Activated CD8-positive, alpha-beta memory T cell treated with anti-CD3 and anti-CD28 coated beads, Interleukin-2, amount 50 U/mL, for 1 hour (primary cell): ENCODE measurements around the gene TRIM27.
"Not testable (repeated sequence)": the region's sequence is repeated elsewhere in the genome, so short reads cannot be mapped to it uniquely, and the experiment has no call there.

Source experiments
- DNase-seq: peaks from one replicate; pipeline ENCODE4 v3.0.0-alpha.2; 2020; ENCODE audit errors: extremely low read depth

Gene TRIM27, protein sequence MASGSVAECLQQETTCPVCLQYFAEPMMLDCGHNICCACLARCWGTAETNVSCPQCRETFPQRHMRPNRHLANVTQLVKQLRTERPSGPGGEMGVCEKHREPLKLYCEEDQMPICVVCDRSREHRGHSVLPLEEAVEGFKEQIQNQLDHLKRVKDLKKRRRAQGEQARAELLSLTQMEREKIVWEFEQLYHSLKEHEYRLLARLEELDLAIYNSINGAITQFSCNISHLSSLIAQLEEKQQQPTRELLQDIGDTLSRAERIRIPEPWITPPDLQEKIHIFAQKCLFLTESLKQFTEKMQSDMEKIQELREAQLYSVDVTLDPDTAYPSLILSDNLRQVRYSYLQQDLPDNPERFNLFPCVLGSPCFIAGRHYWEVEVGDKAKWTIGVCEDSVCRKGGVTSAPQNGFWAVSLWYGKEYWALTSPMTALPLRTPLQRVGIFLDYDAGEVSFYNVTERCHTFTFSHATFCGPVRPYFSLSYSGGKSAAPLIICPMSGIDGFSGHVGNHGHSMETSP

DNA sequence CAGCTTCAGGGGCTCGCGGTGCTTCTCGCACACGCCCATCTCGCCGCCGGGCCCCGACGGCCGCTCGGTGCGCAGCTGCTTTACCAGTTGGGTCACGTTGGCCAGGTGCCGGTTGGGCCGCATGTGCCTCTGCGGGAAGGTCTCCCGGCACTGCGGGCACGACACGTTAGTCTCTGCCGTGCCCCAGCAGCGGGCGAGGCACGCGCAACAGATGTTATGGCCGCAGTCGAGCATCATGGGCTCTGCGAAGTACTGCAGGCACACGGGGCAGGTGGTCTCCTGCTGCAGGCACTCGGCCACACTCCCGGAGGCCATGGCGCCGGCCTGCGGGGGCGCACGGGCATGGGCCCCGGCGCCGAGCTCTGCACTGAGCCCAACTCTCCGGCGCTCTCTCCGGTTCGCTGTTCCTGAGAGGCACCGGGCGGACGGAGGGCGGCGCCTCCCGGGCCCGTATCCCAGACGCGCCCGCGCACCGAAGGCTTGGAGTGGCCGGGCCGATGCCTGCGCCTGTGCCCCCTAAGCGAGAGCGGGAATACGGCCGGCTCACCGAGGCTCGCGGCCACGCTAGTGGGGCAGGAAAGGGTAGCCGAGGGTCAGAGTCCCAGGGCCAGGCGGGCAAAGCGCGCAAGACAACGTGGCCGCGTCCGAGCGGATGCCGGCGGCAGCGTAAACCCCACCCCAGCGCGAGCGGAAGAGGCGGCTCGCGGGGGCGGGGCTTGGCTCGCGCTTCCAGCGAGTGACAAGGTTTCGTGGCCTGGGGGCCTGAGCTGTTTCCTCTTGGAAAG lies at the start of gene TRIM27:
TRIM27 (minus strand) TSS at position 668 of the 785 bp plus-strand sequence; CDS start at position 315, 353 bp downstream.
- no peak for DNase-seq

DNA sequence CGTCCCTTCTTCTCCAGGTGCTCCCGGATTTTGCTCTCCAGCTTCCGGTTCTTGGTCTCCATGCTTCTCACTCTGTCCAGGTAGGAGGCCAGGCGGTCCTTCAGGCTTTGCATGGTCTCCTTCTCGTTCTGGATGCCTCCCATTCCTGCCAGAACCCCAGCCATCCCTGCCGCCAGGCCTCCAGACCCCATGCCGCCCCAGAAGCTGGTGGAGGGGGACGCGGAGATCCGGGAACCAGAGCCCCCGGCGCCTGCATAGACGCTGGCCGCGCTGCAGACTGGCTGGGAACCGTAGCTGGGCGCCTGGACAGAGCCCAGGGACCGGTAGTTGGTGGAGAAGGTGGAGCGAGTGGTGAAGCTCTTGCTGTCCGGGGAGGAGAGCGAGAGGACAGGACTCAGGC lies 46.3 kb upstream of the TRIM27 start:
- not testable (repeated sequence) for DNase-seq

DNA sequence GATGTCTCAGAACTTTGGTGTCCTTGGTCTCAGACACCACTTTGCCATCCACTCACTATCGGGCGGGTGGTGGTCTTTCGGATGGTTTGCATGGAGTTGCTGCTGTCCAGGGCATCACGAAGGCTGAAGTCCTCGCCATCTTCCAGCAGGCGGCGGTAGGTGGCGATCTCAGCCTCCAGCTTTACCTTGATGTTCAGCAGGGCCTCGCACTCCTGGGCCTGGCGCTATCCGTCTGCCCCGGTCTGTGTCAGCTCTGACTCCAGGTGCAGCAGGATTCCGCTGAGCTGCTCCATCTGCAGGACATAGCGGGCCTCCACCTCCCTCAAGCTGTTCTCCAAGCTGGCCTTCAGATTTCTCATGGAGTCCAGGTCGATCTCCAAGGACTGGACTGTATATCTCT lies 45.3 kb upstream of the TRIM27 start:
- DNase-seq, result no peak

DNA sequence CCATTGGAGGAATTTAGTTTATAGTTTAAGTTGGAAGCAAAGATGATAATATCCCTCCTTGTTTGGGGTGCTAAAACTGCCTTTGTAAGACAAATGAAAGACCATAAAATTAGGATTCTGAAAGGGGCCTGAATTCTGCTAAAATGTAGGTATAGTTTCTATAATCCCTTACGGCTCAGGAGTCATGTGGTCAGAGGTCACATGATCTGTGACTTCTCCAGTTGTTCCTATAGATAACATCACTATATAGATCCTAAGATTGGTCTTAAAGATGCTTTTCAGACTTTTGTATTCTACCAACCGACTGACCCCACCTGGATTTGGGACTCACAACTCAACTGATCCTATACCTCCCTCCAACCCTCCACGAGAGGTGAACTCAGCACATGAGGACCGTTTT lies 44.7 kb upstream of the TRIM27 start:
- DNase-seq, result no peak

DNA sequence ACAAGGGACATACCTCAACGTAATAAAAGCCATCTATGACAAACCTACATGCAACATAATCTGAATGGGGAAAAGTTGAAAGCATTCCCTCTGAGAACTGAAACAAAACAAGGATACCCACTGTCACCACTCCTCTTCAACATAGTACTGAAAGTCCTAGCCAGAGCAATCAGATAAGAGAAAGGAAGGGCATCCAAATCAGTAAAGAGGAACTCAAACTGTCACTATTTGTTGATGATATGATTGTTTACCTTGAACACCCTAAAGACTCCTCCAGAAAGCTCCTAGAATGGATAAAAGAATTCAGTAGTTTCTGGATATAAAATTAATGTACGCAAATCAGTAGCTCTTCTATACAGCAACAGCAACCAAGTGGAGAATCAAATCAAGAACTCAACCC lies 41.9 kb upstream of the TRIM27 start:
- DNase-seq, result no peak

DNA sequence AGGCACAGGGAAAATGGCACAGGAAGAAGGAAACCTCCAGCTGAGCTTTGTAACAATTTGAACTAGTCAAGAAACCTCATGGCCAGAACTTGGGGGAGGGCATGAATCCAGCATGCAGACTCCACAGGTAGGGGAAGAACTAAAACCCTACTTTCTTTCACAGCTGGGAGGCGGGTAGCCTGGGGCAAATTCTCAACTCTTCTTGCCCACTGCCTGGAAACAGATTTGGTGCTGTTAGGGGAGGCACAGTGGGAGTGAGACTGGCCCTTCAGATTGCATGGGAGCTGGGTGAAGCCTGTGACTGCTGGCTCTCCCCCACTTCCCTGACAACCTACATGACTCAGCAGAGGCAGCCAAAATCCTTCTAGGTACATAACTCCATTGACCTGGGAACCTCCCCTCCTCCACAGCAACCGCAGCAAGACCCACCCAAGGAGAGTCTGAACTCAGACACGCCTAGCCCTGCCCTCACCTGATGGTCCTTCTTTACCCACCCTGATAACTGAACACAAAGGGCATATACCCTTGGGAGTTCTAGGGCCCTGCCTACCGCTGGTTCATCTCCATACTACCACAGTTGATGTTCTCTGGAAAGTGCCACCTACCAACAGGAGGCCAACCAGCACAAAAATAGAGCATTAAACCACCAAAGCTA lies 37.2 kb upstream of the TRIM27 start:
- no peak for DNase-seq

DNA sequence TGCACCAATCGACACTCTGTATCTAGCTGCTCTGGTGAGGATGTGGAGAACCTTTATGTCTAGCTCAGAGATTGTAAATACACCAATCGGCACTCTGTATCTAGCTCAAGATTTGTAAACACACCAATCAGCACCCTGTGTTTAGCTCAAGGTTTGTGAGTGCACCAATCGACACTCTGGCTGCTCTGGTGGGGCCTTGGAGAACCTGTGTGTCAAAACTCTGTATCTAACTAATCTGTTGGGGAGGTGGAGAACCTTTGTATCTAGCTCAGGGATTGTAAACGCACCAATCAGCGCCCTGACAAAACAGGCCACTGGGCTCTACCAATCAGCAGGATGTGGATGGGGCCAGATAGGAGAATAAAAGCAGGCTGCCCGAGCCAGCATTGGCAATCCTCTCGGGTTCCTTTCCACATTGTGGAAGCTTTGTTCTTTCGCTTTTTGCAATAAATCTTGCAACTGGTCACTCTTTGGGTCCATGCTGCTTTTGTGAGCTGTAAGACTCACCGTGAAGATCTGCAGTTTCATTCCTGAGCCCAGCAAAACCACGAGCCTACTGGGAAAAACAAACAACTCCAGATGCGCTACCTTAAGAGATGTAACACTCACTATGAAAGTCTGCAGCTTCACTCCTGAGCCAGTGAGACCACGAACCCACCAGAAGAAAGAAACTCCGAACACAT lies 34.9 kb upstream of the TRIM27 start:
- DNase-seq, result not testable (repeated sequence)

DNA sequence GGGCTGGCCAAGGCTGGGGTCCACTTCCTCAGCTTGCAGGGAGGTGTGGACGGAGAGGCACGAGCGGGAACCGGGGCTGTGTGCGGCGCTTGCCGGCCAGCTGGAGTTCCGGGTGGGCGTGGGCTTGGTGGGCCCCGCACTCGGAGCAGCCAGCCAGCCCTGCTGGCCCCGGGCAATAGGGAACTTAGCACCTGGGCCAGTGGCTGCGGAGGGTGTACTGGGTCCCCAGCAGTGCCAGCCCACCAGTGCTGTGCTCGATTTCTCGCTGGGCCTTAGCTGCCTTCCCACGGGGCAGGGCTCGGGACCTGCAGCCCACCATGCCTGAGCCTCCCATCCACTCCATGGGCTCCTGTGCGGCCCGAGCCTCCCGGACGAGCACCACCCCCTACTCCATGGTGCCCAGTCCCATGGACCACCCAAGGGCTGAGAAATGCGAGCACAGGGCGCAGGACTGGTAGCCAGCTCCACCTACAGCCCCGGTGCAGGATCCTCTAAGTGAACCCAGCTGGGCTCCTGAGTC lies 34.1 kb upstream of the TRIM27 start:
- not testable (repeated sequence) for DNase-seq

DNA sequence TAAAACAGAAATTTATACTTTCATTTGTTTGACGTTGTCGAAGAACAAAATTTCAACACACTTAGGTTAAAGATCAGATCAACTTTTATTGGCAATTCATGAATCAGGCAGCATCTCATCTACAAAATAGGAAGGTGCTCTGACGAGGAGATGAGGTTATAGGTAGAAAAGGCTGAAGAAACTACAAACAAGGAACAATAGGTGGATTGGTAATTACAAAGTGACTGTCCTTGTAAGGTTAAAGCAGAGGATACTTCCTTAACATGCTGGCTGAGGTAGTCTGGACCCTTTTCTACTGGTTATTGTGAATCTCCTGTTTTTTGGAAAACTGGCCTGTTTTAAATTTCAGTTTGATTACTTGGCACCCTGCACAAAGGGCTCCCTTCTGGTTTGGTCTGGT lies 32.5 kb upstream of the TRIM27 start:
- no peak for DNase-seq

DNA sequence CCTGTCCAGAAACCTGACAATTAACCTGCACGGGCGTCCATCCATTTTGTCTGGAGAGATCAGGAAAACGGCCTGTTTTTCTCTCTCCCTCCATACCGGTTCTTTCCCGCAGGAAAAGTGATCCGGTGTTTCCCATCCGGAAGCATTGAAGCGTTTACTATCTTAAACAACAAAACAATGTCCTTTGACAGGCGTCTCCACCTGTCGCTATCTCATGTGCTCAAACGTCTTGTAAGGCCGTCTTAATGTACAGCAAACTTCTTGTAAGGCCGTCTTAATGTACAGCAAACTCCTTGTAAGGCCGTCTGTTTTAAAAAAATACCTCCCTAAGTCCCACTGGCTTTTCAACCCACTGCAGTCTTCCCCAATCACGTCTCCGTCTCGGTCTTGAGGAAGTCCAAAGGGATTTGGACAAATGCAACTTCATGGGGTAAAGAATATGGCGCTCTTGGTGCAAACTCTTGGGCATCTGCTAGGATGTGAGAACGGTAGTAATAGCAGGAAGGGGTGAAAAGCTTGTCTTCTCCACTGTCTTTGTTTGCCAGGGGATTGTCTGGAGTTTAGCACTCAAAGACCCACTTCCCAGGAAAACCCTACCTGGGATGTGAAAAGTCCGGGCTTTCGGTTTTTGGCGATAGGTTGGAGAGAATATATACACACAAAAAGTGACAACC lies 29.9 kb upstream of the TRIM27 start:
- DNase-seq, result no peak

DNA sequence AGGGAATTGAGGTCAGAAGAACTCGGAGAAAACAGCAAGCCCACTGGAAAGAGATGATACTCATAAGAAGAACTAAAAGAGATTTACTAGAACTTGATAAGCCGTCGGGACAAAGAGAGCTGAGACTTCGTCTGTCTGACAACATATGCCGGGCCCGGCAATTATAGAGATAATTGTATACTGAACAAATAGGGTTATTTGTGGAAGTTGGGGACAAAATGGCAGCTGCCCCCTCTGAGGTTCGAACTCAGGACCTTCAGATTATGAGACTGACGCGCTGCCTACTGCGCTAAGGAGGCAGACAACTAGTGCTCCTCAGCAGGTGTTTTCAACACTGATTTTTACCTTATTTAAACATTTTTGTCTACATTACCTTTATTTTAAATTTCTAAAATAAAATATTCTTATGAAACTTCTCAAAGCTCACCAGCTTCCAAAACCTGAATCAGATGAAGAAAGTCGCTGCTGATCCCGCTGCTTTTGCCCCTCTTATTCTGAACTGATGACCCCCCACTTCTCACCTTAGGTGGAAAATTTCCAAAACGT lies 29.3 kb upstream of the TRIM27 start:
- peak; percentile 12 for DNase-seq

DNA sequence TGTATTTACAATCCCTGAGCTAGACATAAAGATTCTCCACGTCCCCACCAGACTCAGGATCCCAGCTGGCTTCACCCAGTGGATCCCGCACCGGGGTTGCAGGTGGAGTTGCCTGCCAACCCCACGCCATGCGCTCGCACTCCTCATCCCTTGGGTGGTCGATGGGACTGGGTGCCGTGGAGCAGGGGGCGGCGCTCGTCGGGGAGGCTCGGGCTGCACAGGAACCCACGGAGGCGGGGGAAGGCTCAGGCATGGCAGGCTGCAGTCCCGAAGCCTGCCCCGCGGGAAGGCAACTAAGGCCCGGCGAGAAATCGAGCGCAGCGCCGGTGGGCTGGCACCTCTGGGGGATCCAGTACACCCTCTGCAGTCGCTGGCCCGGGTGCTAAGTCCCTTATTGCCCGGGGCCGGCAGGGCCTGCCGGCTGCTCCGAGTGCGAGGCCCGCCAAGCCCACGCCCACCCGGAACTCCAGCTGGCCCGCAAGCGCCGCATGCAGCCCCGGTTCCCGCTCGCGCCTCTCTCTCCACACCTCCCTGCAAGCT lies 25.9 kb upstream of the TRIM27 start:
- DNase-seq, result not testable (repeated sequence)

DNA sequence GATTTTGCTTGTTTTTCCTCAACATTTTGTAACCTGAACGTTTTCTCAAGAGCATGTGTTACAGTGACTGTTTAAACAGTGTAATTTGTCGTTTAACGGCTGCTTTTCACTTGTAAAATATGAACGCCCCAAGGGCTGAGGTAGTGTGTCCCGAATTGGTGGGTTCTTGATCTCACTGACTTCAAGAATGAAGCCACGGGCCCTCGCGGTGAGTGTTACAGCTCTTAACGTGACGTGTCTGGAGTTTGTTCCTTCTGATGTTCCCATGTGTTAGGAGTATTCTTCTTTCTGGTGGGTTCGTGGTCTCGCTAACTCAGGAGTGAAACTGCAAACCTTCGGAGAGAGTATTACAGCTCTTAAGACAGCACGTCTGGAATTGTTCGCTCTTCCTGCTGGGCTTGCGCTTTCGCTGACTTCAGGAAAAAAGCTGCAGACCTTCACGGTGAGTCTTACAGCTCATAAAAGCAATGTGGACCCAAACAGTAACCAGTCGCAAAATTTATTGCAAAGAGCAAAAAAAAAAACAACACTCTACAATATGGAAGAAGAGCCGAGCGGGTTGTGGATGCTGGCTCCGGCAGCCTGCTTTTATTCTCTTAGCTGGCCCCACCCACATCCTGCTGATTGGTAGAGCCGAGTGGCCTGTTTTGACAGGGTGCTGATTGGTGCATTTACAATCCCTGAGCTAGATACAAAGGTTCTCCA lies 25.1 kb upstream of the TRIM27 start:
- no peak for DNase-seq

DNA sequence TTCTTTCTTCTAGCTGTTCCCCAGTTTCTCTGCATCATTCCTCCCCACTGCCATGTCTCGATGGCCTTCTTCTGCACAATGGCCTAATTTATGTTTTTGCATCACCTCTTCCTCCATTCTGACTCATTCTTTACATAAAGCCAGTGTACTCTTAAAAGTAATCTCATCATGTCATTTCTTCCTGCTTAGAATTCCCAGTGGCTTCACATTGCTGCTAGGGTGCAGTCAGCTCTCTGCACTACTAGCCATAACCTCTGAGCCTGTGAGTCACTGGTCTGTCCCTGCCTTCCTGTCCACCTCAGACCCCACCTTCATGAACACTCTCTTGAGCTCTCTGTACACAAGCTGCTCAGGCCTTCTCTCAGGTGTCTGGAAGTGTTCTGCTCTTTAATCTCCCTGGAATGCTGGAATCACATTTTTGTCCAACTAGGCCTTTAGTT lies 24.1 kb upstream of the TRIM27 start:
- no peak for DNase-seq

DNA sequence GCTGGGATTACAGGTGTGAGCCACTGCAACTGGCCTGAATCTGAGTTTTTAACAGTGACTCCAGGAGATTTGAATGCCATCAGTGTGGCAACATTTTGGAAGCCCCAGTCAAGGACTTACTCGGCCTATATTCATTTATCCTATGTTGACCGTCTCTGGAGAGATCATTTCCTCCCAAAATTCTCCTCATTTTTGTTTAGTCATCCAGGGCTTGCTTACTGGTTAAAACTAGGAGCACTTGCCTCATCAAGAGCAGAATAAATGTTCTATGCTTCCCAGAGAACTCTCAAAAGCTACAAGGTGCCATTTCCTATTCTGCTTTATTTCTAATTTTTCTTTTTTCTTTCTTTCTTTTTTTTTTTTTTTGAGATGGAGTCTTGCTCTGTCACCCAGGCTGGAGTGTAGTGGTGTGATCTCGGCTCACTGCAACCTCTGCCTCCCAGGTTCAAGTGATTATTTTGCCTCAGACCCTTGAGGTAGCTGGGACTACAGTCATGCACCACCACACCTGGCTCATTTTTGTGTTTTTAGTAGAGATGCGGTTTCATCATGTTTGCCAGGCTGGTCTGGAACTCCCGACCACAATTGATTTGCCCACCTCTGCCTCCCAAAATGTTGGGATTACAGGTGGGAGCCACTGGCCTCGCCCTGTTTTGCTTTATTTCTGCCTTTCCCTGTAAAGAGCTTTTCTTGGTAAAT lies 23.4 kb upstream of the TRIM27 start:
- no peak for DNase-seq

DNA sequence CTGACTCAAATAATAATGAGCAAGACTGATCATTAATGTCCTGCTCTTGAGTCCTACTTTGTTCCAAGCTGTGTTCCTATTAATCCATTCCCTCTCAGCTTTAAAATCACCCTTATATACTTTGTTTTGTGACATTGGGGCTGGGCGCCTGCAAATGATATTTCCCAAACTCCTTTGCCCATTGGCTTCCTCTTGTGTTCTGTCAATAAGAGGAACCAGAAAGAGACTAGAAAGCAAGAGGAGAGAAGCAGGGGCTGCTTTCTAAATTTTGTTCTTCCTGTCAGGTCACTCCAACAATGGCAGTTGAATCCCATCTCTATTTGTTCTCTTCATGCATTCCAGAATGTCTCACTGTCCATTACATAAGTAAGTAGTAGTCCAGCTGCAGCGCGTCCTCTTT lies 21.6 kb upstream of the TRIM27 start:
- DNase-seq, result no peak

DNA sequence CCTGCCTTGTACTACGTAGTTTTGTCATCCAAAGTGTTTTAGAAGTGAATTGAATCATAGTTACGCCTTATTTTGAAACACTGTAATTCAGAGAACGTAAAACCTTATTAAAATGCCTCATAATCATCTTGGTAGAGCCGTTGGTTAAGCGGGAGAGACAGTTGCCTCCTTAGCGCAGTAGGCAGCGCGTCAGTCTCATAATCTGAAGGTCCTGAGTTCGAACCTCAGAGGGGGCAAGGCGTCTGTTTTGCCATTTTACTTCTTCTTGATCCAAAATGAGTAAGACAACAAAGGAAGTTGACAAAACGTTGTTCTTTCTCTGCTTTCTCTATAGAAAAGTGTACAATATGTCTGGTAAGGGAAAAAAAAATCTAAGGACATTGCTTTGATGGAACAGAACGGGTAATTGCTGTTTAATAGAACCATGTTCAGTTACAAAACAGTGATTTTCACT lies 20.7 kb upstream of the TRIM27 start:
- DNase-seq, result no peak

DNA sequence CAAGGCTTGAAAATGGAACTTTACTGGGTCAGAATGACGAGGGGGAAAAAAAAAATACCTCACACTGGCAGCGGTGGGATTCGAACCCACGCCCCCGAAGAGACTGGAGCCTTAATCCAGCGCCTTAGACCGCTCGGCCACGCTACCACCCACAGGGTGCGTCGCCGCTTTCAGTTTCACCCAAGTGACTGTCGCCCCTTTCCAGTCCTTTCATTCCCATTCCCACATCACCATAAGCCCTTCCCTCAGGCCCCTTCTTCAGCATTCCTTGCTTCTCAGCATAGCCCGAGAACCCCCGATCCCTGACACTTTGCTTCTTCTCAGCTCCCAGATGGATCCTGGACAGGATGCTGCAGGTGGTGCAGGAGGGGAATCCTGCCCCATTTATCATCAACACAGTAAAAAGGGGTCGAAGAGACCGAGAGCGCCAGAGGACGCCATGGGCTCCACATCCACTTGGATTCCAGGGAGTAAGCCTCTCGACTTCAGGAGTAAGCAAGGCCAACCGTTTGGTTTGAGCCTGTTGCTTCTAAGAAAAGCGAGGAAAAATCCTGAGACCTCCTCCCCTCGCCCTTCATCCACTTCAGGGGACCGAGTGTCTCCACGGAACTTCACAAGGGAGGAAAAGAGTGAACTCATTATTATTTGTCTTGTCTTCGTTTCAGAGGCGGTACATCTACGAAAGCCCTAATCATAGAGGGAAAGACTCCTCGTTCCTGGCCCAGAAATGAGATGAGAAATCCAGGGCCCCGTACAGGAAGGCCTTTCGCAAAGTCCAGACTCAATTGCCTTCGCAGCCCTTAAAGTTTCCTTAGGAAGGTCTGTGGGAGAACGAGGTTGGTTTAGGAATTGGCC lies 20.0 kb upstream of the TRIM27 start:
- DNase-seq, result no peak
